ENCODE measurements around the gene MRPL14.

Gene MRPL14

DNA sequence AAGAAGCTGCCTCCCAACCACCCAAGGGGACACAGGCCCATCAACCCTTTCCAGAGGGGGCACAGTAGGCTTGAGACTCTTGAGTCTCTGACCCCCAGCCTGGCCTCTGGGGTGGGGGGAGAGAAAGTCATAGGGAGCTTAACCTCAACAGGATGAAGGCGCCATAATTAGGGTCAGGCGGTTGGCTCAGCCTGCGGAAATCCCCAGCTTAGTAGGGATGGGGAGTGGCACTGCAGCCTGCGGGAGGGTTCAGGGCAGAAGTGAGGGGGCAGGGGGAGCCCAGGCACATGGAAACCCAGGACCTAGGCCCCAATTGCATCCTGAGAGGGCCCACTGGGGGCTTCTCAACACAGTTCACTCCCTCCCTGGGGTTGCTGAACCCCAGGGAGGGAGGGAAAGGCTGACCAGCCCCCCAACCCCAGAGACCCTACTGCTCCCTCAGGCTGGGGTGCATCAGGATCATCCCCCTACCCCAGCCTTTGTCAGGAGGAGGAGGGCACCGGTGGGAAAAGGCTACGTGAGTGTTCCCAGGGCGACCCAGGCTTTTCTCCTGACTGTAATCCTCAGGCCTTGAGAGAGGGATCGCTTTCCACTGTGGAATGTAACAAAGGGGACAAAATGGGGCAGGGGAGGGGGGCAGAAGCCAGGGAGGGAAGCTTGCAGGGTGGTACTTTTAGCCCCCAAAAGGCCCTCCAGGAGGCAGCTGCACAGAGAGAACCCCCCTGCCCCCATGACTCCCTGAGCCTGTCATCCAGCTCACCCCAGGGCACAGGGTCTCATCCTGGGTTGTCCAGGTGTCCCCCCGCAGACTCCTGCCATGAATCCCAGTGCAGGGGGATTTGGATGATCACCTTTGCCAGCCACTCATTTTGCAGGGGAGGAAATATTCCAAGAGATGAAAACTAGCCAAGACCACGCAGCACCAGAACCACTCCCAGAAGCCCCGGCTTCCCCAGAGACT lies 46.4 kb downstream of the MRPL14 start:
- DNase-seq (ENCODE audit: low read depth in 2 of 2): no peak

DNA sequence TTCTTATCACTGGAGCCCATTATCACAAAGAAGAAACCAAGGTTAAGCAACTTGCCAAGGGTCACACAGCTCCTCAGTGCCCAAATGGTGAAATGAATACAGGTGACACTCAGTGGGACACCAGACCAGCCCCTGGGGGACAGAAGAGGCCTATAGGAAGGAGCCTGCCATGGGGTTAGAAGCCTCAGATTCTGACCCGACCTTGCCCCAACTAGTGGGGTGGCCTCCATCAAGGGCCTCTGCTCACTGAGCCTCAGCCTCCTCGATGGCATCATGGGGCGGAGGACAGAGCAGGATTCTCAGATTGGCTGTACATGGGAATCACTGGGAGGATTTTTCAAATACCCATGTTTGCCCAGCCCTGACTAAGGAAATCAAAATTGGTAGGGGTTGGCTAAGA lies 47.6 kb downstream of the MRPL14 start:
- no peak for DNase-seq (ENCODE audit: low read depth in 2 of 2)

DNA sequence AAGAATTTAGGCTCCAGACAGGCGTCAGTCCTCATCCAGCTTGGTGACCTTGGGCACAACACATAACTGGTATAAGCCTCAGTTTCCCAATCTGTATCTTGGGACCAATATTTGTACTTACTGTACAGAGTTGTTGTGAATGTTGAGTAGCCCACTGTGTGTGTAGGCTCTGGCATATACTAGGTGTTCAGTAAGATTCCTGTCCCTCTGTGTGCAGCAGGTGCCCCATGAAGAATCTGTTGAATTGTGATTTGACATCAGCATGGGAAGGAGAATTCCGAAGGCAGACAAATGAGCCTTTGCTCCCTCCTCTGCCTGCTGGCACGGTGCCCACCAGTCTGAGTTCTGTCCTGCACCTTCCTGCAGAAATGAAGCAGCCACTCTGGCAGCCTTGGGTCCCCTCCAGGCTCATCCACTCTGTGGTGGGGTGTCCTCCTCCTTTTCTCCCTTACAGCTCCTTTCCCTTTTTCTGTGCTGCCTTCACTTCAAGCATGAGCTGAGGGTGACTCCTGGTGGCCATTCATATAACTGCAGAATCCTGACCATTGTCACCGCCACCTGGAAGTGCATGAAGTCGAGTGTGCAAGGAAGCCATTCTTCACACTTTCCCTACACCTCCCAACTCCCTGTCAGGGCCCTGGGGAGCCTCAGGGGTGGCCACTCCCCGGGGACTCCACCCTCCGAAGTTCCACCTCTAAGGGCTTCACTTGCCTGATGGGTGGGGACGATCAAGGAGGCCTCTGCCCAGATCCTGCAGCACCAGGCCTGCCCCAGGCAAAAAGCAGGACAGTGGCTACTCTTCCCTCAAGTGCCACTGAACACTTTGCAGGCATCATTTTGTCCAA lies 48.2 kb downstream of the MRPL14 start:
- DNase-seq (ENCODE audit: low read depth in 2 of 2): no peak

DNA sequence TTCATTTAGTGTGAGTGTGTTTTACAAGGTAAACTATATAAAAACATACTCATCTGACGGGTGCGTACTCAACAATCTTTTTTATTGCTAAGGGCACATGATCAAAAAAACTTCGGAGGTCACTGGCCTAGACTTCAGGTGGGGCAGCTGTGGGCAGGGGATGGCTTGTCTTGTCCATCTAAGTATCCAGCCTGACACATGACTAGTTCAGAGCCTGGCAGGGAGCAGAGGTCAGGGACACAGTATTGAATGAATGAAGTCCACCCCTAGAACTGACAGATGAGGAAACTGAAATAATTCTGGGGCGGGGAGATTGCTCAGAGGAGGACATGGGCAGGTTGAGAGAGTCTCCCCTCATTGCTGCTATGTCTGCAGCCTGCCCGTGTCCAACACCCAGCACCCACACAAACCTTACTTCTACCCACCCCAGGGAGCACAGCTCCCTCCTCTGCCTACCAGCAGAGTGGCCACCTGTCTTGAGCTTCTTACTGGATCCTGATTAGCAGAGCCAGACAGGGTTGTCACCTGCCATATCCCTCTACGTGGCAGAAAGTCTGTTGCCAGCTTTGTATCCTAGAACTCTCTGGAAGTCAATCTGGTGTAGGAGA lies 48.9 kb downstream of the MRPL14 start:
- no peak for DNase-seq (ENCODE audit: low read depth in 2 of 2)

DNA sequence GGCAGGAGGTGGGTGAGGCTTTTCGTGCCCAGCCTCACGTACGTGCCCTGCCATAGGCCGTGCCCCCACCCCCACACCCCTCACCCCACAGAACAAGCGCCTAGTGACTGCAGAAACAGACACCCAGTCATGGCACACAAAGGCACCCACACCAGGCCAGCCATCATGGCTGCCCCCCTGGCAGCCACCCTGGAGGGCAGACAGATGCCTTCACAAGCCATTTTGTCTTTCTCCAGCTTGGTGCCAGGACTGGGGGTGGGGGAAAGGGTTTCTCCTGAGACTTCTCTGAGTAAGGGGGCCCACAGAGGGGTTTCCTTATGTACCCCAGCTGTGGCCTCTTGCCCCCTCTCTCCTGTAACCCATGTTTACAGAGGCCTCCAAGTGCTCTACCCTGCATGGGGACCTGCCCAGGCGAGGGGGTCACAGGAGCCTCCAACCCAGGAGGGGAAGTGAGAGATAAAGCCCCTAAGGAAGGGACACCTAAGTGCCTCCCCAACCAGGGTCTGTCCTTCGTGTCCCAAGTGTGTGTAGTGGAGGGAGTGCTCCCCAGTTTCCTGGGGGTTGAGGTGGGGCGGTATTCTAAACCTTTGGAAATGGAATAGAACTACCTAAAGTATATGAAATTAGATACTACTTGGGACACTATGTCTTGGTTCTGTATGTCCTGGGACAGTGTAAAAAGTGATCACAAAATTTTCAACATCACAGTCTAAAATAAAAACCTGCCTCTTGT lies 49.9 kb downstream of the MRPL14 start:
- no peak for DNase-seq (ENCODE audit: low read depth in 2 of 2)

DNA sequence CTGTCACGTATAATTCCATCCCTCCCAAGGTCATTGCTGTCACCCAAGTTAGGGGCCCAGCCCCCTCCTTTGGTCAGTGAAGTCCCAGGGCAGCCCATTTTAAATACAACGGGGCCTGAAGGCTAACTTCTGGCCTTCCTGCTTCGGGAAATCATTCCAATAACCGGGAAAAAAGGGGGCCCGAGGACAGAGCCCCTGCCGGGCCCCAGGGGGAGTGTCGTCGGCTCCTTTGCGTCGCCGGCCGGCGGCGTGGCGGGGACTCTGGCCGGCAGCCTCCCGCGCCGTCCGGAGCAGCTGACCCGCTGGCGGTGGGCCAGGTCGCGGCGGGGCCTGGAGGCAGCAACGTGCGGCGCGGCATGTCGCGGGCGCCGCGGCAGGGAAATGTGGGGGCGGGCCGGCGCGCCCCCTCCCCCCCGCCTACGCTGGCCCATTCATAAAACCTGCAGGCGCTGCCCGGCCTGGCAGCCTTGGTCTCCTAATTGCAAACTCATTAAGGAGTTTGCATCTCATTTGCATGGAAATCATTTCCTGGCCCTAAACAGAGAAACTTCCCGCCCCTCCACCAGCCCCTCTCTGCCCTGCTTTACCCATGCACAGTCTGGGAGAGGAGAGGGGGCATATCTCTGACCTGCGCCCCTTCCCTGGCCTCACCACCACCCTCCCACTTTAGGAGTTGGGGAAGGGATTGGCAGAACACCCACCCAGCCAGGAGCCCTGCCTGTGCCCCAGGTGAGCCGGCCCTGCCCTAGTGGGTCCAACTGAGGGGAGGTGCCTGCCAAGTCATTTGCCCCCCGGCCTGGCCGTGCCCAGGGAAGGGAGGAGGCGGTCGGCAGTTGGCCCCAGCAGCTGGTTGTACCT lies 50.7 kb downstream of the MRPL14 start:
- no peak for DNase-seq (ENCODE audit: low read depth in 2 of 2)

DNA sequence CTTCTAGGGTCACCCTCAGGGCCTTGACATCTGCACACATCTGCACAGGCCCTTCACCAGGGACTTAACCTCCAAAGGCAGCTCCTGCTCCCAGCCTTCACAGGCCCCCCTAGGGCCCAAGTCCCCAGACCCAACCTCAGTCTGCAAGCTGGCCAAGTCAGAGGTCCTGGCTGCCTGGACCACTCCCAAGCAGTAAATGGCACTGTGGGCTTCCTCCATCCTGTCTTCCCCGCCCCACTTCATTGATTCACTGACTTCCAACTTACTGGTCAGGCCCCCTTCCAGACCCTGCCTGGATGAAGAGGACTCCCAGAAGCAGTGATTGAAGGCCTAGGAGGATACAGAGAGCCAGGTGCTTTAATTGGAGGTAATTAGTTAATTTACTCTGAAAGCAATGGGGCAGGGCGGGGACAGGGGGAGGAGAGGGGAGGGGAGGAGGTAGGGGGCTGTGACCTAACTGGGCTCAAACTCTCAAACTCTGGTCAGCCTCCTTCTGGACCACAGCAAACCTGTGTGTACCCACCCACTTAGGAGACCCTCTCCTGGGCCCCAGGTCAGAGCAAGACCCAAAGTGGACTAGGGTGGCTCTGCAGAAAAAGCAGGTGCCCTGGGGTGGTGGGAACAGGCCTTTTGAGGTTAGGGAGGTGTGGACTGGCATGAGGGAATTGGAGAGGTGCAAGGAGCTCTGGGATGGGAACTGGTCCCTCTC lies 51.5 kb downstream of the MRPL14 start:
- no peak for DNase-seq (ENCODE audit: low read depth in 2 of 2)

DNA sequence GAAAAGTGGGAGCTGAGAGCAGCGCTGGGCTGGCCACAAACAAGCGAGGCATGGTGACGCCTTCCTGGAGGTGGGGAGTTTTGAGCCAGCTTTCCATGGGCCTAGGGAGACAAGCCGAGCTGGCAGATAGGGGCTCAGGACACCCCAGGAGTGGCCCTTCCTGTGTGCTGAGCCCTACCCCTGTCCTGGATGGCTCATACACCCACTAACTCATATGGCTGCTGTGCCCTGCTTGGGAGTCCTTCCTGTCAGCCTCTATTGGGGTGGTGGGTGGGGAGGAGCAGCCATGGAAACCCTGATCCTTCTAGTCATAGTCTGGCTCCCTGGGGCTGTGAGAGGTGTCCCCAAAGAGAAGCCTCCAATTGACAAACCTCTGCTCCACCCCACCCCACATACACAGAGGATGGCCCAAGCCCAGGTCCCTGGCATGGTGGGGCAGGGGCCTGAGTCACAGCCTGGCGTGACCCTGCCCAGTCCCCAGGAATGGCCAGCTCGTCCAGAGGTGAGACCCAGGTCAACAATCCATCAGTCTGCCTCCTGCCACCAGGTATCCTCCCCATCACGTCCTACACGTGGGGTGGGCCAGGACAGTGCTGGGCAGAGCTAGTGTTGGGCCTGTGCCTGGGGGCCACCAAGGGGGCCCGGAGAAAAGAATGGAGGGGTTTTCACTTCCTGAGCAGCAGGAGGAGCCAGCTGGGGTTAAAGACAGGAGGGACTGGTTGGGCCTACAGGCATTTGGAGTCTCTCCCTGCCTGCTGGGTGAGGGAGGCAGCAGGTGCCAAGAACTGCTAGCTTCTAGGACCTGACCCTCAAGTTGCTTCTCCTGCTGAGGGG lies 52.2 kb downstream of the MRPL14 start:
- no peak for DNase-seq (ENCODE audit: low read depth in 2 of 2)

DNA sequence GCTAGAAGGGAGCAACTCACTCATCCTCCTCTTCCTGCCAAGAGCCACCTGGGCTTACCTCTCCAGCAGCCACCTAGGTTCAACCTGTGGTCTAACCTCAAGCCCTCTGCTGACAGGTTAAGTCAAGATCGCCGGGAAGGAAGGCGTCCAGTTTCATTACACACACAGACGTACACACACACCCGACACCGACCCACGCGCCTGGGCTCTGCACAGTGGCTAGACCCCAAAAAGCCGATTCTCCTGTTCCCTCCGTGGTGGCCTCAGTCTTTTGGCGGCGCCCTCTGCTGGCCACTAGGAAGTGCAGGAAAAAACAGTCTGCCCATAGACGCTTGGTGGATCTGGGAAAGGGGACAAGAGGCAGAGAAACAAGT lies 52.8 kb downstream of the MRPL14 start:
- peak in 1 of 2 experiments; percentile 70 for DNase-seq (ENCODE audit: low read depth in 2 of 2)

DNA sequence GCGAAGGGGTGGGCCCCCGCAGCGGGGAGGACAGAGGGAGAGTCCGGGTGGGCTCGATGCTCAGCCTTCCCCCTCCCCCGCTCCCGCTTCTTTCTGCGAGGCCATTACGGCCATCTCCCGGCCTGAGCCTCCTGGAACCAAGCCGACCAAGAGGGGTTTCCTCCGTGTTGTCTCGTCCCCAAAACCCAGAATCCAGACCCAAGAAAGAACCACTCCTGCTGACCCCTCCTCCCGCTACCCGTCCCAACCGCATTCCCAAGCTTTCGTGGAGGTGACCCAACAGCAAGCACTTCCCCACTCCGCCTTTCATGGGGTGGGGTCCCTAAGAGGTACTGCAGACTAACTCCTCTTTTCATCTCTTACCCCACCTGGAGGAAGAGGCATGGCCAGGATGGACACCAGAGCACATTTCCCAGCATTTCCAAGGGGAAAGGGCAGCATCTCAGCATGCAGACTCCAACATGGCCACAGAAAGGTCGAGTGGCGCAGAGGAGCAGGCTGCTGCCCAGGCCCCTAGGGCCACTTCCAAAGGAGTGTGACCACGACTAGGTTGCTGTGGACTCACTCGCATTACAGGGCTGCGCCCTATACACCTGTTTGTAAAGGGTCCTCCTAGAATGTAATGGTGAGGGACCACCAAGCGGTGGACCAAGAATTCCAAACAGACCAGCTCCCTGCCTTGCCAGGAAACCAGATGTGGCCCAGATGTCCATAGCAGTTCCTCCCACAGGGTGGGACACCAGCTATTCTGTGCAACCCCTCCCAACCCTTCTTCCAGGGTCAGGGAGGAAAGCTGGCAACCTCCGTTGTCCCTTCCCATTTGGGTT lies 53.4 kb downstream of the MRPL14 start:
- DNase-seq (ENCODE audit: low read depth in 2 of 2): no peak

DNA sequence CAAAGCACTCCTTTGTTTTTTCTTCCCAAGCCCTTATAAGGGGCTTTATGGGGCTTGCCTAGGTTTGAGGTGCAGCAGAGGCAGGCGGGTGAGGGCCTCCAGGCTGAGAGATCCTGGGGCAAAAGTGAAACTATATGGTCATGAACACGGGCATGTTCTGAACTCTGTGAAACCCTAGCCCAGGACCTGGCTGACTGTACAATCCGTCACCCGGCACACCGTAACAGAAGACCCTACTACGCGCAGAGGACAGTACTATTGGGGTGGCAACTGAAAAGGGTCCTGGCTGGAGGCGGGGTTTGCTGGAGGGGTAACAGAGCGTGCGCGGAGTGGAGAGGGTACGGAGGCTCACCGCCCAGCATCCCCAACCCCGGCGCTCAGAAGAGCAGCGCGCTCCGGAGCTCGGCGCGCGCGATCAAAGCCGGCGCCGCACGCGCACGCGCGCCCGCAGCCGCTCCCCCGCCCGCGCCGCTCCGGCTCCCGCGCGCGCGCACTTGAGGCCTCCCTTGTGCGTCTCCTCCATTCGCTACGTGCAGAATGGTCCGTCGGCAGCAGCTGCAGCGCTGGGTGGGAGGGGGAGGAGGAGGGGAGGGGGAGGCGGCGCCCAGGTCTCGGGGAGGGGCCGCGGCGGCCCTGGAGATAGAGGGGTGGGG lies 54.2 kb downstream of the MRPL14 start:
- peak; percentile 86 to 87 for DNase-seq (ENCODE audit: low read depth in 2 of 2)

DNA sequence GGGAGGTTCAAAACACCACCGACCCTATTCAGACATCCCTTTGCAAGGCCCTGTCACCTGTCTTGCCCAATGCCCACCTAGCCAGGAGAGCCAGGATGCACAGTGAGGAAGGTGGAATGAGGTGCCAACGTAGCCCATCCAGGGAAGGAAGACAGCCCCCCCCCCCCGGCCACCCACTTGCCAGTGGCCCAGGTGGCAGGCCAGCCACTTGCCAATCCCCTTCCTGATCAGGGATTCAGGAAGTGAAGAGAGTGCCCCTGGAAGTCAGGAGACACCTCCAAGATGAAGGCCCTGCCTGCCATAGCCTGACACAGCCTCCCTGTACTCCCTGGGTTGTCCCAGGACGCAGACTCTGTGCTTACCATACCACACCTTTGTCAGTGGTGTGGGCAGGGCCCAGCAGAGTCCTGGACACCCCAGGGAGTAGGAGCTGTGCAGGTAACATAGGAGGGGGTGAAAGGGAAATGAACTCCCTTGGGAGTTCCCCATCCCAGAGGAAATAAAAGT lies 54.7 kb downstream of the MRPL14 start:
- no peak for DNase-seq (ENCODE audit: low read depth in 2 of 2)

DNA sequence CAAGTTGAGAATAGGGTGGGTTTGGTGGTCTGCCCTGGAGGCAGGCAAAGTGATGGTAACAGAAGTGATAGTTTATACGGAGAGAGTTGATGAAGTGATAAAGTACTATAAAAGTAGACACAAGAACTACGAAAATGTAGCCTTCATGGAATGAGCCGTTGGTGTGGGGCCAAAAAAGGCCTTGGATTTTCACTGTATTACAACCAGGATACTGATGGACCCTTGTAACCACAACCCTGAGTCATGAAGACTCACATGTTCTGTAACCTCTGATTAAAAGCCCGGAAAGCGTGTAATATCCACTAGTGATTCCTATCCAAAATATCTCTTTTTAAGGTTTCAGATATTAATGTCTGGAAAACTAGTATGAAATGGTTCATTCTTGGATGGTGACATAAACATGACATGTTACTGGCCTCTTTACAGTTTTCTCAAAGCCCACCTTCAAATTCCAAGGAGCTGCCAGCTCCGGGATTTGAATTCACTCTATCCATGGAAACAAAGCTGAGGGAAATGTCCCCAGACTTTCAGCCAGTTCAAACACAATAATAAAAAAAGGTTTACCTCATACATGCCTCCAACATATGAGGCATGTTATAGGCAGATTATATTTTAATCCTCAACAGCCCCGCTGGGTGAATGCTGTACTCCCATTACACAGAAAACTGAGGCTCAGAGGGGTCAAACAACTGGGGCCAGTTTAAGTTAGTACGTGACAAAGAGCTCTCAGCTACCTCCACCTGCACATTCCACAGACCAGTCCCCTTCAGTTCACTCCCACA lies 55.4 kb downstream of the MRPL14 start:
- peak; percentile 96 for DNase-seq (ENCODE audit: low read depth in 2 of 2)

DNA sequence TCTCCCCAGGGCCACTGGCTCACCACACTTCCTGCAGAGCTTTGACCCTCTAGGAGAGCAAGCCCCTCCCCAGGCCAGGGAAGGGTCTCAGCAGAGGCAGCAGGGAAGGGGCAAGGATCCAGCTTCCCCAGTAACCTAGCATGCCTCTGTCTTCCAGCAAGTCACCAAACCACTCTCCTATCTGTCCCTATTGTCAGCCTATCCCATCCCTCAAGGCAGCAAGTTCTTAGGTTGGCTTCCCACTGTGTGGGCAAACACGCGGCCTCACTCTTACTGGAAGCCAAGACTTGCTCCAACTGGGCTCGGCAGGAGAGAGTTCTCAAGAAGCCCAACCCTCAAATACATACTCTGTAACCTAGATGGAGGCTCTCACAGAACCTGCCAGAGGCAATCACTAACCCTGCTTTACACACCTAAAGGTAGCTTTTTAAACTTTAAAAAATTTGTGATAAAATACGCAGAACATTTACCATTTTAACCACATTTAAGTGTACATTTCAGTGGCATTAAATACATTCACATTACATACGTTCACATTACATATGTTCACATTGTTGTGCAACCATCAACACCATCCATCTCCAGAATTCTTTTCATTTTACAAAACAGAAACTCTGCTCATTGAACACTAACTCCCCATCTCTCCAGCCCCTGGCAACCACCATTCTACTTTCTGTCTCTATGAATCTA lies 58.5 kb downstream of the MRPL14 start:
- no peak for DNase-seq (ENCODE audit: low read depth in 2 of 2)

DNA sequence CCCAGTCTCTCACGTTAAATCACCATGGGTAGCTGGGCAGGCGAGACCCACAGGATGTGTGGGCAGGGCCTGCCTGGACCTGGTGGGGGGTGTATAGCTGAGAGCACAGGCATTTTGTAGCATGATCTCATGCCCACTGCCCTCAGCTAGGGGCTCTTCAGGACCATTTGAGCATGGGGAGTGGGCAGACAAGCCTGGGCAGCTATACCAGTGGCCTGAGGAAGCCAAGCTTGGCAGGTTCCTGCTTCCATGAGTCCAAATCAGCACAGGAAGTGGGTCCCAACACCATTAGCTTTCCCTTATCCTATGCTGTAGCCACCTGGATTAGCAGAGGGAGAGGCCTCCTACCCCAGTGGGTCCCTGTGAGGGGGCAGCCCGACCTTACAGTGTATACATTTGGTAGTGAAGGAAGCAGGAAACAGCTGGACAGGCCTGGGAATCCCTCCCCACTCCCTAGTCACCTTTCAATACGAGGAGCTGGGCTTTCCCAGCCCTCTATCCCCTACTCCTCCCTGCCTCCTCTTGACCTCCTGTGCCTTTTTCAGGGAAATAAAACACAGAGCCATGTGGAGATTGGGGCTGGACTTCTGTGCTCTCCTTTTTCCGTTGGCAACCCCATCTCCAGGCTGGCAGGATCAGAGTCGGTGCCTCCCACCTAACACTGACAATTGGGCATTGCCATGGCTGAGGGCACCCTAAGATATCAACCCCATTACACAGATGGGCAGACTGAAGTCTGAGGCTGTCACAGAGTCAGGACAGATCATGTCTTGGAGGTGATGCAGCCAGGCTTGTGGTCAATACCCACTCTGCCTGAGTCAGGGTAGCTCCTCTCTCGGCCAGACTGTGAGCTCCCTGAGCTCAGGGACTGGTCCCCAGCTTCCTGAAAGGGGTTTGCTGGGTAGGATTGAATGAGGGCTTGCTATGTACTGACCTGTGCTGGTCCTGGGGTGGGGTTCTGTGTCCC lies 59.8 kb downstream of the MRPL14 start:
- DNase-seq (ENCODE audit: low read depth in 2 of 2): no peak

Data from fibroblast of skin of left biceps (primary cell).